Ovary (tissue), 3 donors: ENCODE measurements around the gene STK17B.

Experiments
- CTCF ChIP-seq, 3 donors: fragments of 450-650 bp in 2 of 3; fragments of 200-600 bp in 1 of 3; IDR thresholded peaks; one replicate each; pipeline versions ENCODE4 v1.5.1 to v1.8.0; 2016 to 2022; ENCODE audit warnings: antibody characterized with exemption in 3 of 3, mild to moderate bottlenecking in 1 of 3
- POLR2A ChIP-seq: fragments of 450-650 bp; IDR thresholded peaks from one replicate; pipeline ENCODE4 v1.6.1; 2017; ENCODE audit warnings: antibody characterized with exemption, mild to moderate bottlenecking, moderate library complexity
- donor health status: DM: no; HTN: no; CAD: no.

- TF ChIP-seq CTCF (IDR thresholded peaks at IDR 0.05) (no peak), POLR2A (no peak)
Observed at GRCh38 chr2:196170606-196171247, 651 bp downstream of the STK17B start.
